Measurements from ENCODE around the gene HSPA1A.

- TF ChIP-seq CTCF (IDR thresholded peaks at IDR 0.05) (no peak), POLR2A (IDR thresholded peaks at IDR 0.05) (no peak)
Measured at GRCh38 chr6:31765559-31765909, 49.8 kb upstream of the HSPA1A start.

Measured in ovary (tissue), 3 donors.